HCT116 (cell line): ENCODE data around the gene TBX5.

ENCODE experiments used
- CTCF ChIP-seq, 3 experiments: fragments of 200-600 bp in 1 of 3; sonication (generic) in 1 of 3; IDR thresholded peaks in 2 of 3; conservative IDR thresholded peaks in 1 of 3; 2 replicates each; pipeline ENCODE4 v1.5.1; 2012 to 2017; ENCODE audit warnings: low read depth in 2 of 3, low read length in 2 of 3, antibody characterized with exemption in 1 of 3, borderline replicate concordance in 1 of 3, control low read depth in 1 of 3, mild to moderate bottlenecking in 1 of 3, mixed read lengths in 1 of 3, mixed run types in 1 of 3, moderate library complexity in 1 of 3; ENCODE audit not compliant: insufficient read depth in 1 of 3
- EZH2phosphoT487 ChIP-seq: fragments of 200-600 bp; IDR thresholded peaks from 2 replicates; pipeline ENCODE4 v1.6.1; 2018; ENCODE audit warnings: antibody characterized with exemption, borderline replicate concordance
- MAX ChIP-seq: IDR thresholded peaks from 2 replicates; pipeline ENCODE4 v1.6.1; 2012
- POLR2A ChIP-seq: IDR thresholded peaks from 2 replicates; pipeline ENCODE4 v1.7.0; 2011; ENCODE audit warnings: borderline replicate concordance; ENCODE audit not compliant: insufficient read depth, insufficient read length; ENCODE audit errors: extremely low read depth
- POLR2AphosphoS5 ChIP-seq: IDR thresholded peaks from 2 replicates; pipeline ENCODE4 v1.6.1; 2011; ENCODE audit warnings: mild to moderate bottlenecking, low read depth, low read length, moderate library complexity
- RAD21 ChIP-seq: IDR thresholded peaks from 2 replicates; pipeline ENCODE4 v1.6.1; 2012; ENCODE audit warnings: low read depth, mild to moderate bottlenecking
- SP1 ChIP-seq: IDR thresholded peaks from 2 replicates; pipeline ENCODE4 v1.6.1; 2012; ENCODE audit warnings: low read depth
- TCF7L2 ChIP-seq: IDR thresholded peaks from 2 replicates; pipeline ENCODE4 v1.7.0; 2011; ENCODE audit warnings: borderline replicate concordance, inconsistent platforms; ENCODE audit not compliant: insufficient read depth, insufficient read length; ENCODE audit errors: extremely low read depth

DNA sequence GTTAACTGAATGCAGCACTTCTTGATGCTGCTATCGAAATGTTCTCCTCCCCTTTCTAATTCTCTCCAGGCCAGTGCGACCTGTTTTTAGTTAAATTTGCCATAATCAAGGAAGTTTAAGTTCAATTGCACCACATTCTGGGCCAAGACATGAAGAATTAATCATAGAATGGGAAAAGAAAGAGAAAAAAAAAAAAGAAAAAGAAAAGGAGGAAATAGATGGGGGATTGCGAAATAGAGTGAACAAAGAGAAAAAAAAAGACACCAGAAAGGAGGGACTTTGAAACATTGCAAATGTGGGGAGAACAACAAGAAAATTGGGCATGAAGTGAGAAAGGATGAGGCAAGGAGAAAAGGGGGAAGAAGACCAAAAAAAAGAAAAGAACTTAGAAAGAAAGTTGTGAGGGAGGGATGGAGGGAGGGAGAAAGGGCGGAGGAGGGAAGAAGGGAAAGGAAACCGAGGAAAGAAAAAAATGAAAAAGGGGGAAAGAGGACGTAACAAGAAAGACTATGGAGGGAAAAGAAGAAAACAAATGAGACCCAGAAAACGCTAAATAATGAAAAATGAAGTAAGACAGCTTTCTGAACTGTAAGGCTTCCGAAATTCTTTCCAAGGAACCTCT is 32.8 kb upstream of the TBX5 start:
- TF ChIP-seq EZH2phosphoT487 (no peak), SP1 (no peak), POLR2A (no peak), CTCF (IDR thresholded peaks at IDR 0.05 in 2 of 3, conservative IDR thresholded peaks at IDR 0.05 in 1 of 3; ENCODE audit: borderline replicate concordance in 1 of 3, insufficient read depth in 1 of 3, low read depth in 2 of 3, low read length in 2 of 3) (no peak), MAX (no peak), RAD21 (no peak), POLR2AphosphoS5 (no peak), TCF7L2 (no peak)
